Inflammatory macrophage treated with lipopolysaccharide for 1 hour (primary cell): ENCODE results near the gene RNF144A.
A peak's percentile ranks its signal among the peaks of the same experiment; 100 is the strongest.

ENCODE experiments used
- DNase-seq, 2 donors: peaks; one replicate each; pipeline ENCODE4 v3.0.0-alpha.2; 2020 to 2022

Gene RNF144A

GRCh38 chr2:6909431-6910385, 7.5 kb upstream of the RNF144A start:
- no peak for DNase-seq

DNA sequence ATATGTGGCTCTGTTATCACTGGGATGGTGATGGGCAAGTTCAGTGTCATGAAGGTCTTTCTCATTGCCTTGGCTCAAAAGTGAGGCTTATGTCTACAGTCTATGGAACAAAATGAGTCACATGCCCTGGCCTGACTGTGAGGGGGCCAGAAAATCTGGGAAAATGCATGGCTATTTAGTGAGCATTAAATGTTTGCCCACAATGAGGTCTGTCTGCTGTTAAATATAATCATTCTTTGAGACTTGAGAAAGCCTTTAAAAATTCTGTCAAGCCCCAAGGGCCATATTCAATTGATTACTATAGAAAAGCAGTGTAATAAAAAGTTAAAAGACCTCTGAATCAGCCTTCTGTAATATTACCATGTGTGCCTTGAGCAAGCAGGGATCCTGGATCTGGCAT, 5.5 kb upstream of the RNF144A start:
- DNase-seq: no peak

GRCh38 chr2:6913415-6914157, 3.6 kb upstream of the RNF144A start:
- DNase-seq: no peak

DNA sequence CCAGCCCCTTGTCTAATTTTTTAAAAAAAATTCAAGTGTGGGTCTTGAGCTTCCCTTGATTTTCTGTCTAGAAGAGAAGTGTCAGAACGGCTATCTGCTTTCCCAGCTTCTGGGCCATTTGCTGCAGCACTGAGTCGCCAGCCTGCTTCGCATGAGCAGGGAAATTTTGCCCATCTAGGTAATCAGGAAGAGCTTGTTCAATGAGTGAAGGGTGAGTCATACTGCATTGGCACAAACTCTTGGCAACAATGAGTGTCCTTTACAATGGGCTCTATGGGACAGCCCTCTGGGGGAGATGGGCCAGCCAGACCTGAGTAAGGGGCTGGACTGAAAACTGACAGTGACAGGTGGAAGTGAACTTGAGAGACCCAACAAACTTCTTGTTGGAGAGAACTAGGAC, 2.4 kb upstream of the RNF144A start:
- DNase-seq: peak in 1 of 2 donors; percentile 8

DNA sequence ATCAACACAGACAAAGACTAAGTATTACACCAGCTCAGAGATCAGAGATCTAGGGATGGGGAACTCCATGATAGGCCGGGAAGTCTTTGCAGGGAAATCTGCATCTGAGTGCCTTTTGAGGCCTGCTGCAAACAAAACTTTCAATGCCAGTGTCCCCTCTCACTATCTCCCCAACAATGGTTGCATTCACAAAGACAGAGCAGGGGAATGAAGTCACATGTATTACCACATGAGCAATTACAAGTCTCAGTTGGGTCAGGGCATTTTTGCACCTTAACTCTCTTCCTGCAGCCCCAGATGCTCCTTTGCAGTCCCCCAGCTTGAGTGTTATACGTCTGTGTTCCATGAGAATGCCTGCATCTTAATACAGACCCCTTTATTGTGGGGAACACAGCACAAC, 1.8 kb upstream of the RNF144A start:
- DNase-seq: no peak

- no peak for DNase-seq
Observed at GRCh38 chr2:6916224-6916623, 988 bp upstream of the RNF144A start.

DNA sequence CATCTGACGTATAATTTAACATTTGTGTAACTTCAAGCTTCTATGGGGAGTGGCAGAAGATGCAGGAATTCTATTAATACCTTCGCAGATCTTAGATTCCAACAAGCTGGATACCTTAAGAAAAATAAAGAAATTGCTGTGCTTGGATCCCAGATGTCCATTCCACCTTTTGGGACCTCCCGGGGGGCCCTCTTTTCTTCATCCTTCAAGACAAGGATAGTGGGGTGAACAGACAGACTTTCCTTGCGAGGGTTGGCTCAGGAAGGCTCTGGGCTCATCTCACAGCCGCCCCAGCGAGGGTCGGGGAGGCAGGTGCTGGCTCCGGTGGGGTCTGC, 509 bp upstream of the RNF144A start:
- no peak for DNase-seq

DNA sequence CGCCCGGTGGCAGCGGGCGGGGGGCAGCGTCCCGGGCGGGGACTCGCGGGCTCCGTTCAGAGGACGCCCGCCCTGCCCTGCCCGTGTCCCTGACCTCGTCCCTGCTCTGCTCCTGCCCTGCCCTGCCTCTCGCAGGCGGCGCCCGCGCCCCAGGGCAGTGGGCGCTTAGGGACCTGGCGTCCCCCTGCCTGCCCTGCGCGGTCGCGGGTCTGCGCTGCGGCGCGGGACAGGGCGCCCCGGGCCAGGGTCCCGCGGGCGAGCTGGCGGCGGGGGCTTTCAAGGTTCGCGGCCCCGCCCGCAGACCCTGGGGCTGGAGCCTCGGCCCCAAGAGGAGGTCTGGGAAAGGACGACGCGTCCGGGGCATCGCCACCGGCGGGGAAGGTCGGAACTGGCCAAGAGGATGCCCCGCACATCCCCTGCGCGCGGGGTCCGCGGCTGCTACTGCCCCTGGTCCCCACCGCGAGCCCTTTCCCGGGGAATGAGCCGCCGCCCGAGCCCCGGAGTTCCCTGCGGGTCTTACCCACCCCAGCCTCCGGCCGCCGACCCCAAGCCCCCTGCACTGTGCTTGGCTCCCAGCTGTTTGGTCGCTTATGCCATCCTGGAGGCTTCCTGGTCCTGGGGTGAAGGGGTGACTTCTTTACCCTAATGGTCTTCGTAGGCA, 679 bp downstream of the RNF144A start:
- DNase-seq: no peak

DNA sequence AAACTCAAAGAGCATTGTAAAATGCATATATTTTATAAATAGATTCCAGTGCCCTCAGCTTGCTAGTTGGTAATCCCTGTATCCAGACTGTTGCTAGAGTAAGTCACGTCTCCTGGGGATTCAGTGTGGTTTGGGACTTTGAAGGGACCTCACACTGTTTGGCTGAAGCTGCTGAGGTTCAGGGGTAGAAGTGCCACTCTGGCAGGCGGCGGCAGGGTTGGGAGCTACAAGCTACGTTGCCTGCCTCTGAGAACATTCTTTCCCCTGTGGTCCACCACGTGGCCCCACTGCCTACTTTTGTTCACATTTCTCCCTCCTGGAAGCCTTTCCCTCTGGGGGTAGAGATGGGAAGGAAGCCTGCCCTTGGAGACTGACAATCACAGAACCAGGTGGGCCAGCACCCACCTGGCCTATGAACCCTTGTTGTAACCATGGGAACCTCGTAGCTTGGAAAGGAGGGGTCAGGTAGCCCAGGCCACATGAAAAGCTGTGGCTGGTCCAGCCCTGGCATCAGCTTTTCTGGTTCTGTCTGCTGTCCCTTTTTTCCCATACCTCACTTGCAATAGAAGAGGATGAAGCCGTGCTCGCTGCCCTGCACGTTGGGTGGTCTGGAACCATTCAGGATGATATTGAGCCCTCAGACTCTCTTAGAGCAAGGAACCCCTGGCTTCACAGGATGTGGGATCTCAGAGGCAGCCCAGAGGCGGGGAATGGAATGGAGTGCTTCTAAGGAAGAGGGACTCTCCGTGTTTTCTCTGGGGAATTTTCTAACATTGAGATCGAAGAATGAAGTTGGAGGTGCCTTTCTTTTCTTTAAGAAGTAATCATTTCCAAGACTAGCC, 2.9 kb downstream of the RNF144A start:
- DNase-seq: no peak

- DNase-seq: no peak
Observed at GRCh38 chr2:6920743-6921064, 3.5 kb downstream of the RNF144A start.

DNA sequence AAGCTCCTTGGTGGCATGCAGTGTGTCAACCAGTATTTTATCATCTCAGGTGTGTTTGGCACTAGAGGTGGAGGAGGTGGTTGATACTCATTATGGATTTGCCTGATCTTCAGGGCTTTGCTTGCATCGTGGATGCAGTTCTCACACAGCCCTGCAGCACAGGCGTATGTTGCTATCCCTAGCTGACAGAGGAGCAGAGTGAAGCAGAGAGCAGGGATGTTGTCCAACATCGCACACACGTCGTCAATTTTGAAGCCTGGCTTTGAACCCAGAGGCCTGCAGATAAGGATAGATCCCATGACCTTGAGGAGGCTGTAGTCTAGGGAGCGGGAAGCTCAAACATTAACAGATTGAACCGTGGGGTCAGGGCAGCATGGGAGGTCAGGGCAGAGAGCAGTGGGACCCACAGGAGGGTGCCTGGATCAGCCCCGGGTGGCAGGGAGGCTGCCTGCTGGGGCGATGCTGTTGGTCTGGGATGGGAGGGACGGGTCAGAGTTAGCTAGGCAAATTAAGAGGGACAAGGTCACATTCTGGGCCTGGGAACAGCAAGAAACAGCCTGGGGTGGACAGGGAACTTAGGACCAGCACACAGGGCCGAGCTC, 4.2 kb downstream of the RNF144A start:
- no peak for DNase-seq

DNA sequence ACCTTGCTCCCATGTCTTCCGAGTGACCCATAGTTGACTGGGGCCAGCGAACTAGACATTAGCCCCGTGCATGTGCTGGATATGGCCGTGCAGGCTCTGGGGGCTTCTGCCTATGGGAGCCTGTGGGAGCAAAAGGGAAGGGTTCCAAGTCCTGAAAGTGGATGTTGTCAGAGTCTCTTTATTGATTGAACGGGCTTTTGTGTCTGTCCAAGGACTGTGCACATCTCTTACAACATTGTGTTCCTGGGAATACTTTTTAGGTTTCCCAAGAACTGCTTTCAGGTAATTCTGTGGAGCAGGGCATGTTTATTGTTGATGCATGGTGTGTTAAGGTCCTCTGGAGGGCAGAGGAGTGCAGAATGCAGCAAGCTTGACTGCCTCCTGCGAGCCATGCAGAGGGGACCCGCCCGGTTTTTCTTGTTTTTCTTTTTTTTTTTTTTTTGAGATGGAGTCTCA, 5.0 kb downstream of the RNF144A start:
- no peak for DNase-seq

DNA sequence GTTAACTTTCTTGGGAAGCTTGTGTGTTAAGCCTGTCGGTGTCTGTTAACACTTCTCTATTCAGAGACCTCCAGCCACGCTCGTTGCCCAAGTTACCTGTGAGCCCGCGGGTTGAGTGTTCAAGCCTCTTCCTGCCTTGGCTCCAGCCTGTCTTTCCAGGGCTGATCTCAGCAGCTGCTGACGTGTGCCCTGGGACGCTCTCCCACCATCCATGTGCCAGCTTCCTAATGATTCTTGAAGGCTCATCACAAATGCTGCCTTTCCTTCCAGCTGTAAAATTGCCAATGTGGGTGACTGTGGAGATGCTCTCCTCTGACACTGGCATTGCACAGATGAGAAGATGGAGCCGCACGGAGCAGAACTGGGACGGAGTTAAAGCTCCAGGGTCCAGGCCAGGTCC, 6.1 kb downstream of the RNF144A start:
- no peak for DNase-seq

DNA sequence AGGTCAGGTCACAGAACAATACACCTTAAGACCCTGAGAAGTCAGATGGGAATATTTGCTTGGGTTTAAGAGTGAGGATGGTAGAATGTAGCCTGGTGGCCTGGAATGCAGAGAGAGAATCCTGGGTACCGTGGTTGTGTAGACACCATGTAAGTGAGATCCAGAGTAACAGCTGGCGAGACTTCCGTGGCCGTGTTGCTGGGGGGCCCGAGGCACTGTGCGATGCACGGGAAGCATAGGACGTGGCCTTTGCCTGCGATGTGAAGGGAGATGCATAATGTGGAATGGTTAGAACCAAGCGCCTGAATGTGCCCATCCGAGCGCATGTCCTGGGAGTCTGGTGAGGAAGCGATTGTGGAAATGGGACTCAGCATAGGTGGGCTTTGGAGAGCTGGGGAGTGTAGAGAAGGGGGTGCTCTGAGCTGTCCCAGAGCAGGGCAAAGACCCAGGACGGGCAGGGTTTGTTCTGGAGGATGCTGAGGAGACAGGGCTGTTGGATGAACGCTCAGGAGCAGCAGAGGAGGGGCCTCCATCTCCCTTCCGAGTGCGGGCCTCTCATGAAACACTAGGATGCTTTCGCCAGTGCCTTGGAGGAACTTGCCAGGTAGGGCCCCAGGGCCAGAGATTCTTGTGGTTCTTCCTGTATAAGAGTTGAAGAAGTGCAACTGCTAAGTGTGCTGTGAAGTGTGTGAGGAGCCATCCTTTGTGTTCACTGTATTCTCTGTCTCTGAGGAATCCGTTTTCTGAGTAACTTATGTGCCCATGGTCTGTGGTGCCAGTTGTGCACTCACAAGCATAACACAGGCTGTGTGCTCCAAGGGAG, 7.1 kb downstream of the RNF144A start:
- DNase-seq: no peak

GRCh38 chr2:6924924-6925409, 7.8 kb downstream of the RNF144A start:
- DNase-seq: no peak

- no peak for DNase-seq
Observed at GRCh38 chr2:6926071-6926732, 9.0 kb downstream of the RNF144A start.

- DNase-seq: no peak
Observed at GRCh38 chr2:6927186-6927585, 10.0 kb downstream of the RNF144A start.

GRCh38 chr2:6927753-6928152, 10.5 kb downstream of the RNF144A start:
- no peak for DNase-seq

DNA sequence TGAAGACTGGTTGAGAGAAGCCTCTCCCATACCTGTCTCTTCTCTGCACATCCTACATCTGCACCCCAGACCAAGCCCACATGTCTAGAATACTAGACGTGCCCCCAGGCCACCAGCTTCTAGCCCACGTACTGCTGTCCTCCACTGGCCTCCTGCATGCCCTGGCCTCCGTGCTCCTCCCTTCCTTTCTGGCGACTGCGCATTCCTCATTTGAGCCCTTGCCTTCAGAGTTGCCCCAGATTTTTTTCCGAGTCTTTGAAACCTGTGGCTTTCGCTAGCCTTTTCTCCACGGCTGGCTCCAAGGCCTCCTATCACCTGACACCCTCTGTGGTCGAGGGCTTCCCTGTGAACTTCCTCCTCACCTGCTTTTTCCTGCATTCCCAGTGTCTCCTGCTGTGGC, 11.2 kb downstream of the RNF144A start:
- DNase-seq: no peak

GRCh38 chr2:6929196-6929819, 12.1 kb downstream of the RNF144A start:
- DNase-seq: no peak
